NCI-H748 (cell line): ENCODE results near the gene MOCS1.
A peak's percentile ranks its signal among the peaks of the same experiment; 100 is the strongest.

ENCODE experiments used
- DNase-seq: peaks from one replicate; lab custom pipeline; 2025; ENCODE audit not compliant: unreplicated experiment; lab: John Stamatoyannopoulos, UW

The MOCS1 gene

GRCh38 chr6:39904946-39905639, 29.2 kb downstream of the MOCS1 start:
- DNase-seq = no peak

GRCh38 chr6:39903656-39904055, 30.6 kb downstream of the MOCS1 start:
- DNase-seq = no peak

GRCh38 chr6:39902786-39903465, 31.3 kb downstream of the MOCS1 start:
- DNase-seq = no peak

- no peak for DNase-seq
These were observed 32.1 kb downstream of the MOCS1 start for GRCh38 chr6:39902136-39902535.

GRCh38 chr6:39901670-39902069, 32.6 kb downstream of the MOCS1 start:
- DNase-seq = no peak

GRCh38 chr6:39901116-39901655, 33.1 kb downstream of the MOCS1 start:
- DNase-seq = no peak

GRCh38 chr6:39899554-39900295, 34.5 kb downstream of the MOCS1 start:
- no peak for DNase-seq

- no peak for DNase-seq
These were observed 35.6 kb downstream of the MOCS1 start for GRCh38 chr6:39898625-39899024.

- no peak for DNase-seq
These were observed 36.6 kb downstream of the MOCS1 start for GRCh38 chr6:39897698-39898097.

- DNase-seq = no peak
These were observed 37.6 kb downstream of the MOCS1 start for GRCh38 chr6:39896701-39897100.

GRCh38 chr6:39893286-39893685, 41.0 kb downstream of the MOCS1 start:
- DNase-seq = no peak

- DNase-seq = peak; percentile 62
These were observed 41.7 kb downstream of the MOCS1 start for GRCh38 chr6:39892490-39893129.

GRCh38 chr6:39891976-39892375, 42.3 kb downstream of the MOCS1 start:
- DNase-seq = no peak

GRCh38 chr6:39891353-39891752, 42.9 kb downstream of the MOCS1 start:
- DNase-seq = no peak

- DNase-seq = no peak
These were observed 45.0 kb downstream of the MOCS1 start for GRCh38 chr6:39889229-39889628.

GRCh38 chr6:39887692-39888450, 46.4 kb downstream of the MOCS1 start:
- DNase-seq = peak; percentile 16

- no peak for DNase-seq
These were observed 47.4 kb downstream of the MOCS1 start for GRCh38 chr6:39886871-39887270.

GRCh38 chr6:39885691-39886090, 48.6 kb downstream of the MOCS1 start:
- no peak for DNase-seq

- DNase-seq = no peak
These were observed 49.6 kb downstream of the MOCS1 start for GRCh38 chr6:39884696-39885095.

GRCh38 chr6:39882531-39882899, 51.7 kb downstream of the MOCS1 start:
- DNase-seq = no peak
